ENCODE measurements around the gene SOBP.

Gene SOBP

GRCh38 chr6:107602321-107603005 lies 112.5 kb downstream of the SOBP start:
- POLR2A ChIA-PET: no interaction called here
- no peaks in the 10 kb centered on the region; the same call in 1 of the 2 replicates for H3K4me1 ChIP-seq (ENCODE audit: control insufficient read depth, insufficient read depth, low read length)

GRCh38 chr6:107603006-107603370 lies 113.1 kb downstream of the SOBP start:
- H3K4me3 ChIP-seq (ENCODE audit: low read depth, low read length): no peak overlapping the region
- POLR2A ChIA-PET: no interaction called here

More at GRCh38 chr6:107602321-107603005, 112.5 kb downstream of the SOBP start:
- no peak overlapping the region for H3K27ac ChIP-seq (ENCODE audit: extremely low read depth, low read depth, low read length)
- H3K4me3 ChIP-seq (ENCODE audit: low read depth, low read length): no peak overlapping the region
- H3K36me3 ChIP-seq (ENCODE audit: control insufficient read depth in 2 of 2, insufficient read depth in 1 of 2, low read length in 2 of 2): no peaks in the 10 kb centered on the region
- no peaks in the 10 kb centered on the region for H3K9me3 ChIP-seq (ENCODE audit: control insufficient read depth, insufficient read depth, low read depth, low read length)
- TF ChIP-seq ZNF677 (tag by site-specific recombination; IDR thresholded peaks at IDR 0.05) (0 out of 2 replicates have a peak, but pooled peaks have one; percentile 34), ZNF433 (tag by site-specific recombination; IDR thresholded peaks at IDR 0.05; ENCODE audit: low read depth) (no peak)
- CTCF ChIA-PET: interaction anchor here (0.8 to 1.6 kb wide), 2 partner anchors 73 to 284 kb away, joined by 3 to 7 read pairs; no protein-coding TSS in a partner anchor

More at GRCh38 chr6:107603006-107603370, 113.1 kb downstream of the SOBP start:
- Histone ChIP-seq H3K27ac (ENCODE audit: extremely low read depth, low read depth, low read length) (no peak overlapping the region), H3K4me1 (ENCODE audit: control insufficient read depth, insufficient read depth, low read length) (no peaks in the 10 kb centered on the region; the same call in 1 of the 2 replicates), H3K36me3 (ENCODE audit: control insufficient read depth in 2 of 2, insufficient read depth in 1 of 2, low read length in 2 of 2) (no peaks in the 10 kb centered on the region), H3K9me3 (ENCODE audit: control insufficient read depth, insufficient read depth, low read depth, low read length) (no peaks in the 10 kb centered on the region)
- CTCF ChIA-PET: interaction anchor here (0.9 kb wide), 1 partner anchor 48 kb away, joined by 3 read pairs; no protein-coding TSS in a partner anchor
- TF ChIP-seq INSM2 (tag by site-specific recombination; IDR thresholded peaks at IDR 0.05): no peak
- TF ChIP-seq KLF17 (tag by site-specific recombination; IDR thresholded peaks at IDR 0.05): no peak
- no peak for TF ChIP-seq GLI2 (tag by site-specific recombination; IDR thresholded peaks at IDR 0.05; ENCODE audit: borderline replicate concordance, low read depth)
- TF ChIP-seq OSR2 (tag by site-specific recombination; IDR thresholded peaks at IDR 0.05): no peak
- TF ChIP-seq ZNF416 (tag by site-specific recombination; IDR thresholded peaks at IDR 0.05): no peak
- TF ChIP-seq ZNF544 (tag by site-specific recombination; IDR thresholded peaks at IDR 0.05): no peak
- TF ChIP-seq ZEB2 (tag by site-specific recombination; IDR thresholded peaks at IDR 0.05): no peak
- TF ChIP-seq ZBTB21 (tag by site-specific recombination; IDR thresholded peaks at IDR 0.05): no peak
- TF ChIP-seq ZBTB48 (tag by site-specific recombination; IDR thresholded peaks at IDR 0.05): no peak
- no peak for TF ChIP-seq ZNF175 (tag by site-specific recombination; IDR thresholded peaks at IDR 0.05)
- TF ChIP-seq OVOL3 (tag by site-specific recombination; IDR thresholded peaks at IDR 0.05): no peak
- TF ChIP-seq ZNF184 (tag by site-specific recombination; IDR thresholded peaks at IDR 0.05): no peak
- no peak for TF ChIP-seq BCL11B (tag by site-specific recombination; IDR thresholded peaks at IDR 0.05; ENCODE audit: low read depth)
- TF ChIP-seq PRDM2 (tag by site-specific recombination; IDR thresholded peaks at IDR 0.05; ENCODE audit: borderline replicate concordance): no peak
- TF ChIP-seq IKZF3 (tag by site-specific recombination; IDR thresholded peaks at IDR 0.05): no peak
- TF ChIP-seq SP7 (tag by site-specific recombination; IDR thresholded peaks at IDR 0.05): no peak
- no peak for TF ChIP-seq ZNF501 (tag by site-specific recombination; IDR thresholded peaks at IDR 0.05)
- no peak for TF ChIP-seq ZNF354C (tag by site-specific recombination; IDR thresholded peaks at IDR 0.05; ENCODE audit: borderline replicate concordance, low read depth)
- TF ChIP-seq GFI1B (tag by site-specific recombination; IDR thresholded peaks at IDR 0.05): no peak

Measured in HEK293 (cell line).